Measurements from ENCODE around the gene ZNF502. TPM values are rescaled to one million over a fixed set of nuclear protein-coding genes. Genes with fewer than 3 reads are reported as not detected.
A peak's percentile ranks its signal among the peaks of the same experiment; 100 is the strongest.
"Not testable (repeated sequence)": the region's sequence is repeated elsewhere in the genome, so short reads cannot be mapped to it uniquely, and the experiment has no call there.

The ZNF502 gene
- 4.0 TPM for polyA plus RNA-seq (2013, experiment 1 of 2)
- polyA plus RNA-seq (2013, experiment 2 of 2) = 3.9 TPM

- H3K36me3 ChIP-seq (ENCODE audit: control insufficient read depth, insufficient read depth, low read length) = peaks cover 7% of the 10 kb centered on the region
- peak within 1 kb of the TSS; percentile 52 for H3K4me3 ChIP-seq (ENCODE audit: extremely low read depth, insufficient read depth, low read length, poor library complexity, severe bottlenecking)
- peak within 1 kb of the TSS; percentile 1 for H3K27ac ChIP-seq (ENCODE audit: low read depth, low read length, severe bottlenecking)
- peaks cover 34% of the 10 kb centered on the region for H3K9me3 ChIP-seq (ENCODE audit: control insufficient read depth, low read length)
- WGBS, 2 experiments (ENCODE audit: insufficient coverage in 2 of 2) = 7 to 21% methylated on average over 30 to 33 of the region's 36 CpGs
- no peaks in the 10 kb centered on the region for H3K4me1 ChIP-seq (ENCODE audit: control insufficient read depth, insufficient read depth, low read length, poor library complexity, severe bottlenecking)
These were observed at the start of gene ZNF502 for GRCh38 chr3:44712455-44713075. TSS of gene ZNF502 (plus strand) at chr3:44712660. CDS start at chr3:44720262, 7,602 bp downstream.

GRCh38 chr3:44665173-44665572 lies 47.3 kb upstream of the ZNF502 start:
- 86 to 100% methylated on average over 1 of the region's 3 CpGs for WGBS, 2 experiments (ENCODE audit: insufficient coverage in 2 of 2)
- H3K4me3 ChIP-seq (ENCODE audit: extremely low read depth, insufficient read depth, low read length, poor library complexity, severe bottlenecking) = no peak overlapping the region

GRCh38 chr3:44666346-44666745 lies 46.1 kb upstream of the ZNF502 start:
- Histone ChIP-seq H3K4me1 (ENCODE audit: control insufficient read depth, insufficient read depth, low read length, poor library complexity, severe bottlenecking) (no peaks in the 10 kb centered on the region), H3K4me3 (ENCODE audit: extremely low read depth, insufficient read depth, low read length, poor library complexity, severe bottlenecking) (no peak overlapping the region), H3K9me3 (ENCODE audit: control insufficient read depth, low read length) (no peaks in the 10 kb centered on the region), H3K27ac (ENCODE audit: low read depth, low read length, severe bottlenecking) (no peak overlapping the region), H3K36me3 (ENCODE audit: control insufficient read depth, insufficient read depth, low read length) (peaks cover 21% of the 10 kb centered on the region)
- WGBS, 2 experiments (ENCODE audit: insufficient coverage in 2 of 2) = 78 to 100% methylated on average over 1 of the region's 4 CpGs

More at GRCh38 chr3:44665173-44665572, 47.3 kb upstream of the ZNF502 start:
- no peaks in the 10 kb centered on the region for H3K4me1 ChIP-seq (ENCODE audit: control insufficient read depth, insufficient read depth, low read length, poor library complexity, severe bottlenecking)
- no peak overlapping the region for H3K27ac ChIP-seq (ENCODE audit: low read depth, low read length, severe bottlenecking)
- no peaks in the 10 kb centered on the region for H3K9me3 ChIP-seq (ENCODE audit: control insufficient read depth, low read length)
- peaks cover 32% of the 10 kb centered on the region for H3K36me3 ChIP-seq (ENCODE audit: control insufficient read depth, insufficient read depth, low read length)

GRCh38 chr3:44669760-44670159 lies 42.7 kb upstream of the ZNF502 start:
- H3K9me3 ChIP-seq (ENCODE audit: control insufficient read depth, low read length) = no peaks in the 10 kb centered on the region
- no peak overlapping the region for H3K4me3 ChIP-seq (ENCODE audit: extremely low read depth, insufficient read depth, low read length, poor library complexity, severe bottlenecking)
- H3K27ac ChIP-seq (ENCODE audit: low read depth, low read length, severe bottlenecking) = no peak overlapping the region
- 88 to 89% methylated on average over 5 of the region's 6 CpGs for WGBS, 2 experiments (ENCODE audit: insufficient coverage in 2 of 2)
- no peaks in the 10 kb centered on the region for H3K4me1 ChIP-seq (ENCODE audit: control insufficient read depth, insufficient read depth, low read length, poor library complexity, severe bottlenecking)
- H3K36me3 ChIP-seq (ENCODE audit: control insufficient read depth, insufficient read depth, low read length) = no peaks in the 10 kb centered on the region

GRCh38 chr3:44673466-44673865 lies 39.0 kb upstream of the ZNF502 start:
- H3K4me3 ChIP-seq (ENCODE audit: extremely low read depth, insufficient read depth, low read length, poor library complexity, severe bottlenecking); H3K27ac ChIP-seq (ENCODE audit: low read depth, low read length, severe bottlenecking); H3K4me1 ChIP-seq (ENCODE audit: control insufficient read depth, insufficient read depth, low read length, poor library complexity, severe bottlenecking); H3K36me3 ChIP-seq (ENCODE audit: control insufficient read depth, insufficient read depth, low read length); H3K9me3 ChIP-seq (ENCODE audit: control insufficient read depth, low read length): not testable (repeated sequence)
- 80 to 97% methylated on average over 4 to 5 of the region's 8 CpGs for WGBS, 2 experiments (ENCODE audit: insufficient coverage in 2 of 2)

- H3K36me3 ChIP-seq (ENCODE audit: control insufficient read depth, insufficient read depth, low read length) = no peaks in the 10 kb centered on the region
- H3K4me3 ChIP-seq (ENCODE audit: extremely low read depth, insufficient read depth, low read length, poor library complexity, severe bottlenecking) = no peak overlapping the region
- no peak overlapping the region for H3K27ac ChIP-seq (ENCODE audit: low read depth, low read length, severe bottlenecking)
- 80 to 86% methylated on average over 1 to 2 of the region's 2 CpGs for WGBS, 2 experiments (ENCODE audit: insufficient coverage in 2 of 2)
- no peaks in the 10 kb centered on the region for H3K4me1 ChIP-seq (ENCODE audit: control insufficient read depth, insufficient read depth, low read length, poor library complexity, severe bottlenecking)
- H3K9me3 ChIP-seq (ENCODE audit: control insufficient read depth, low read length) = no peaks in the 10 kb centered on the region
These were observed 38.2 kb upstream of the ZNF502 start for GRCh38 chr3:44674211-44674610.

- WGBS, 2 experiments (ENCODE audit: insufficient coverage in 2 of 2) = 93 to 100% methylated on average over 4 to 5 of the region's 5 CpGs
- Histone ChIP-seq H3K4me1 (ENCODE audit: control insufficient read depth, insufficient read depth, low read length, poor library complexity, severe bottlenecking) (no peaks in the 10 kb centered on the region), H3K9me3 (ENCODE audit: control insufficient read depth, low read length) (peaks cover 7% of the 10 kb centered on the region), H3K36me3 (ENCODE audit: control insufficient read depth, insufficient read depth, low read length) (peaks cover 9% of the 10 kb centered on the region), H3K4me3 (ENCODE audit: extremely low read depth, insufficient read depth, low read length, poor library complexity, severe bottlenecking) (no peak overlapping the region), H3K27ac (ENCODE audit: low read depth, low read length, severe bottlenecking) (no peak overlapping the region)
These were observed 33.9 kb upstream of the ZNF502 start for GRCh38 chr3:44678480-44679116.

- Histone ChIP-seq H3K36me3 (ENCODE audit: control insufficient read depth, insufficient read depth, low read length) (peaks cover 17% of the 10 kb centered on the region), H3K27ac (ENCODE audit: low read depth, low read length, severe bottlenecking) (no peak overlapping the region), H3K9me3 (ENCODE audit: control insufficient read depth, low read length) (peaks cover 12% of the 10 kb centered on the region), H3K4me1 (ENCODE audit: control insufficient read depth, insufficient read depth, low read length, poor library complexity, severe bottlenecking) (no peaks in the 10 kb centered on the region), H3K4me3 (ENCODE audit: extremely low read depth, insufficient read depth, low read length, poor library complexity, severe bottlenecking) (no peak overlapping the region)
- 88 to 94% methylated on average over 2 to 4 of the region's 4 CpGs for WGBS, 2 experiments (ENCODE audit: insufficient coverage in 2 of 2)
These were observed 31.5 kb upstream of the ZNF502 start for GRCh38 chr3:44680921-44681455.

GRCh38 chr3:44682182-44682896 lies 30.1 kb upstream of the ZNF502 start:
- Histone ChIP-seq H3K9me3 (ENCODE audit: control insufficient read depth, low read length) (peaks cover 19% of the 10 kb centered on the region), H3K36me3 (ENCODE audit: control insufficient read depth, insufficient read depth, low read length) (peaks cover 17% of the 10 kb centered on the region), H3K27ac (ENCODE audit: low read depth, low read length, severe bottlenecking) (no peak overlapping the region), H3K4me3 (ENCODE audit: extremely low read depth, insufficient read depth, low read length, poor library complexity, severe bottlenecking) (no peak overlapping the region), H3K4me1 (ENCODE audit: control insufficient read depth, insufficient read depth, low read length, poor library complexity, severe bottlenecking) (no peaks in the 10 kb centered on the region)
- WGBS, 2 experiments (ENCODE audit: insufficient coverage in 2 of 2) = 67 to 100% methylated on average over 1 of the region's 2 CpGs

- peaks cover 19% of the 10 kb centered on the region for H3K9me3 ChIP-seq (ENCODE audit: control insufficient read depth, low read length)
- WGBS, 2 experiments (ENCODE audit: insufficient coverage in 2 of 2) = 14 to 20% methylated on average over 18 to 28 of the region's 48 CpGs
- no peak overlapping the region for H3K27ac ChIP-seq (ENCODE audit: low read depth, low read length, severe bottlenecking)
- H3K4me3 ChIP-seq (ENCODE audit: extremely low read depth, insufficient read depth, low read length, poor library complexity, severe bottlenecking) = peak overlapping the region; percentile 77
- H3K36me3 ChIP-seq (ENCODE audit: control insufficient read depth, insufficient read depth, low read length) = peaks cover 17% of the 10 kb centered on the region
- H3K4me1 ChIP-seq (ENCODE audit: control insufficient read depth, insufficient read depth, low read length, poor library complexity, severe bottlenecking) = no peaks in the 10 kb centered on the region
These were observed 27.2 kb upstream of the ZNF502 start for GRCh38 chr3:44685128-44685800.
